Measurements from ENCODE around the gene UBR7.
"Not testable (repeated sequence)": the region's sequence is repeated elsewhere in the genome, so short reads cannot be mapped to it uniquely, and the experiment has no call there.

GRCh38 chr14:93170141-93170540 lies 36.9 kb upstream of the UBR7 start:
- TF ChIP-seq CTCF, POLR2A (IDR thresholded peaks at IDR 0.05): not testable (repeated sequence)

All from ovary (tissue), 3 donors.